ENCODE measurements around the gene EML6.

Gene EML6

GRCh38 chr2:54879032-54879431 is 155.6 kb downstream of the EML6 start:
- no peak for DNase-seq (ENCODE audit: low read depth in 2 of 2)

DNA sequence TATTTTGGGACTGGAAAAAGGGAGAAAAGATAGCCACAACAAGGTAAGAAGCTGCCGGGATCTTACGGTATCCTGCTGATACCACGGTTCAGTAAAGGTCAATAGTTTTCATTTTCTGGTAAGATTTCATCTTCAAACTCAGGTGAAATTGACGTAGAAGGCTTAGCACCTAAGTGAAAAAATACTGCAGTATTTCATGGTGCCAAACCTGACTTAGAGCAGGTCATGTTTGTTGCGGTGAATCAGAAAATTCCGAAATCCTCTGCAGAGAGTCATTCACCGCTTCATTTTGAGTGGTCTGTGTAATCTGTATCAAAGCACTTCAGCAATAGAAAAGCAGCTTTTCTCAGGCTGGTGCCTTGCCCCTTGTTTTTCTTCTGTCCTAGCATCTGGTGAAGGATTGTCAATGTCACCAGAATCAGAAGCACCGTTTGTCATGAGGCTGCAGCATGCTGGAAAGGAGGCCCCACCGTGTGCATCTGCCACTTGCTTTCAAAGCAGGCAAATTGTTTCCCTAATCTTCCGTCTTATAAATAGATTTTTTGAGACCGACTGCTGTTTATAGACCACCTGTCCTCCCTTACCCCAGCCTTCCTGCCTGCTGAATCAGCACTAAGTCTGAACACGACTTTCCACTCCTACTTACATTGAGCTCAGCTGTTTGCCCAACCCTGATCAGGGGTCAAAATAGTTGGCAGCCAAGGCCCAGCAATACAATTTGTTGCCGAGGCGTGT is 156.3 kb downstream of the EML6 start:
- no peak for DNase-seq (ENCODE audit: low read depth in 2 of 2)

DNA sequence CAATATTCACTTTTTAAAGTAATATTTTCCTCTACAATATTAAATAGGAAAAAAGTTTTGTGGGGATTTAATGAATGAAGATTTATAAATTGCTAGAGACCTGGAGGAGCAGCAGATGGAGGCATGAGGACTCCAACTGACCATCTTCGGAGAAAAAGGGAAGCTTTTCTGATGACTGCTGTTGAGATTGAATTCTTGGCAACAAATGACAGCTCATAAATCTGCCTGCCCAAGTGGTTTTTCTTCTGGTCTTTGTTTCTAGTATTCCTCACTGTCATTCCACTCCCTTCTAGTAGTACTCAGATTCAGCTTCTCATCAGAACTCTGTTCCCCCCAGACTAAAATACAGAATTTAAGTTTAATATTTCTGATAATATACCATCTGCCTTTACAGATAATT is 157.0 kb downstream of the EML6 start:
- no peak for DNase-seq (ENCODE audit: low read depth in 2 of 2)

DNA sequence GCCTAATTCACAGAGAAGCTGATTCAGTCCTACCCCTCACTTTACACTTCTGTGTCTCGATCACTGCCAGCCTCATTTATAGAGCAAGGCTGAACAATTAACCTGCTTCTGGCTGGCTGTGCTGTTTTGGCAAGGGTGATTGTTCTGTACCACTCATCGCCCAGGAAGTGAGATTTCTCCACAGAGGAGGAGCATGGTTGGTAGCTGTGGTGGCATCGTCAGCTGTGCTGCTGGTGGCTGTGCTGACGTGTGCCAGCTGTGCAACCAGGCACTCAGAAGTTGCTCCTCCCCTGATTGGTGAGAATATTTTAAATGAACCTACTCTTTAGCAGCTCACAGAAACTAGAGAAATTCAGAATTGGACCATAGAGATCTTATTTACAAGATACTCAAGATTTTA is 158.3 kb downstream of the EML6 start:
- no peak for DNase-seq (ENCODE audit: low read depth in 2 of 2)

DNA sequence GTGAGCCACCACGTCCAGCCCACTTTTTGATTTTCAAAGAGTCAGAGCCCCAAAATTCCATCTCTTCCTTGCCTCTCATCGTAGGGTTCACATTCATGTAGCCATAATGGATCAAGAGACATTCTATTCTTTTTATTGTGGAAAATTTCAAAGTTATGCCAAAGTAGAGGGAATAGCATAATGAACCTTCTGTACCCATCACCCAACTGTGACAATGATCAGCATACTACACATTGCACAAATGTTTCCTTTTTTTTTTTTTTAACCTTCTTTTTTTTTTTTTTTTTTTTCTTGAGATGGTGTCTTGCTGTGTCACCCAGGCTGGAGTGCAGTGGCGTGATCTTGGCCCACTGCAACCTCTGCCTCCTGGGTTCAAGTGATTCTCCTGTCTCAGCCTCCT is 162.4 kb downstream of the EML6 start:
- DNase-seq (ENCODE audit: low read depth in 2 of 2), result no peak

GRCh38 chr2:54887850-54888545 is 164.5 kb downstream of the EML6 start:
- no peak for DNase-seq (ENCODE audit: low read depth in 2 of 2)

DNA sequence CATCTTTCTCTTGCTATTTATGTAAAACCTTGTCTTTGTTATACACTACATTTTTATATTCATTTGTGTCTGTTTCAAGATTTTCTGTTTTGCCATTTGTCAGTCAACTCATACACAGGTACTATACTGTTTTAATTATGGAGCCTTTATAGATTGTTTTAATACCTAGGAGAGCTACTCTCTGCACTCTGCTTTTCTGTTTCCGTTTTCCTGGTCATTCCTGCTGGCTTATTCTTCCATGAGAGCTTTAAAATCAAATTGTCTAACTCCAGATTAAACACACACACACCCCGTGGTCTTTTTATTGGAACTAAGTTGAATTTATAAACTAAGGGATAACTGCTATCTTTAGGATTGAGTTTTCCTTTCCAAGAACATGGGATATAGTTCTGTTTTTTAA is 165.6 kb downstream of the EML6 start:
- no peak for DNase-seq (ENCODE audit: low read depth in 2 of 2)

GRCh38 chr2:54891909-54892308 is 168.4 kb downstream of the EML6 start:
- no peak for DNase-seq (ENCODE audit: low read depth in 2 of 2)

DNA sequence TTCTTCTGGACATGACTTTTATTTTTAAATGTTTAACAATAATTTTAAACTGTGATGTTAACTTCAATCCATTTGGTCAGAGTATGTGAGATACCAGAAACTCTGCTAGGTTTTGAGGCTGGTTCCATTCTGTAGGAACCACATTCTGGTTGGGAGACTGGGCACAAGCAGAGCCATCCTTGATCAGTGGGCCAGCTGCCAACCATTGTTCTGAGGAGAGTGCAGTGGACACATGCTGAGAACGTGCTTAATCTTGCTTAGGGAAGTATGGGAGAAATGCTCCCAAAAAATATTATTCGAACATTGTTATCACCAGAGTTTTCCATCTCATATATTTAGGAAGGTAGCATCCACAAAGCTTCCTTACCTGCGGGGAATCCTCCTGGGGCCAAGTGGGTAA is 171.0 kb downstream of the EML6 start:
- no peak for DNase-seq (ENCODE audit: low read depth in 2 of 2)

- DNase-seq (ENCODE audit: low read depth in 2 of 2), result no peak
Observed at GRCh38 chr2:54895730-54896129, 172.3 kb downstream of the EML6 start.

- DNase-seq (ENCODE audit: low read depth in 2 of 2), result no peak
Observed at GRCh38 chr2:54897420-54898310, 174.2 kb downstream of the EML6 start.

GRCh38 chr2:54898456-54899226 is 175.2 kb downstream of the EML6 start:
- no peak for DNase-seq (ENCODE audit: low read depth in 2 of 2)

- no peak for DNase-seq (ENCODE audit: low read depth in 2 of 2)
Observed at GRCh38 chr2:54899576-54900200, 176.2 kb downstream of the EML6 start.

- DNase-seq (ENCODE audit: low read depth in 2 of 2), result no peak
Observed at GRCh38 chr2:54901224-54901986, 177.9 kb downstream of the EML6 start.

DNA sequence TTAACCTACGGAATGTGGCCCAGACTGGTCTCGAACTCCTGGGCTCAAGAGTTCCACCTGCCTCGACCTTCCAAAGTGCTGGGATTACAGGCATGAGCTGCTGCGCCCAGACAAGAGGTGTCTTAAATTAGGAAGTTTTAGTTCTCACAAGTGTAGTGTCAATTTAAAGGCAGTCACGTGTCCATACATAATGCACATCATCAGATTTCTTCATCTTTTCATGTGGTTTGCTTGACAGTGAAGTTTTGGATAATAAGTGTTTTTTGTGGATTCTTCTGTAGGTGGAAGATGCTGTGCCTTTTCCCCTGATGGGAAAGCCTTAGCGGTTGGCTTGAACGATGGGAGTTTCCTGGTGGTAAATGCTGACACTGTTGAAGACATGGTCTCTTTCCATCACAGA is 179.3 kb downstream of the EML6 start:
- no peak for DNase-seq (ENCODE audit: low read depth in 2 of 2)

GRCh38 chr2:54903736-54904554 is 180.5 kb downstream of the EML6 start:
- peak; percentile 34 to 50 for DNase-seq (ENCODE audit: low read depth in 2 of 2)

- no peak for DNase-seq (ENCODE audit: low read depth in 2 of 2)
Observed at GRCh38 chr2:54904836-54905235, 181.4 kb downstream of the EML6 start.

DNA sequence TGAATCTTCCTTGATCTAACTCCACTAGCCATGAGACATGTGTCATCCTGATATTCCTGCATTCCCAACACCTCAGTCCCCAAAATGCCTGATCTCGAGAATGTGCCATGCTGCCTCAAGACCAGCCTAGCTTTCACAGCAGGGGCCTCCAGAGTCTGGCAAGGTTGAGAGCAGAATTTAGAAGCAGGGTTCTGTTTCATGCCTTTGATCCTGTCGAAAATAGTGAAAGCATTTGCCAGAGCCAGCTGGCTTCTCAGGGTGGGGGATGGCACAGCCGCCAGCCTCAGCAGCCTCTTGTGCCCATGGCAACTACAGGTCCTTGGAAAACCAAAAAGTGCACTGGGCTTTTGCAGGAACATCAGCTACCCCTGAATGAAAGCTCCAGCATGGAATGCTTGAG is 183.3 kb downstream of the EML6 start:
- DNase-seq (ENCODE audit: low read depth in 2 of 2), result no peak

DNA sequence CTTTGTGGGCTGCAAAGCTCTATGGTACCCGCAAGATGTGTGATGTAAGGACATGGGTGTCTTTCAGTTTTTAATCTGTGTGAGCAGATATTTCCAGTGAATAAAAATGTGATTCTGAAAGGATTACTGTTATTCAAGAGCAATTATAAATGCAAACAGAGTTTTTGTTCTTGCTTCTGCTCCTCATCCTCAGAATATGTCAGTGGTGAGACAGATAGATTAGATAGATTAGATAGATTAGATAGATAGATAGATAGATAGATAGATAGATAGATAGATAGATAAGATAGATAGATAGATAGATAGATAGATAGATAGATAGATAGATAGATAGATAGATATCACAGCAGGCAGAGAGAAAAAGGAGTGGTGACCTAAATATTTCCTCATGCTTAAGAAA is 184.2 kb downstream of the EML6 start:
- no peak for DNase-seq (ENCODE audit: low read depth in 2 of 2)

DNA sequence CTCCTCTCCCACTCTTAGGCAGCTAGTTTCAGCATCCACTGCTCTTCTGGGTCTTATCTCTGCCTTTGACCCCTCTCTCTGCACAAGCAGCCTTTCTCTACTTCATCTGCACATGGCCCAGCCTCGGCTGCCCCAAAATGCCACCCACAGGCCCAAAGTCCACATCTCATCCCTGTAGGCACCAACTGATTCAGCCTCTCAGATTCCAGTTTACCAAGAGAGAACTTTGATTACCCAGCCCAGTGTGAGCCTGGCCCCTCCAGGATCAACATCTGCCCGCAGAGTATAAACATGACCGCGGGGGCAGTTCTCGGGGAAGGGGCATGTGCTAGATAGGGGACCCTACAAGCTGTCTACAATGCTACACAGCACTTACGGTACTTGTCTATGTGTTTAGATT is 185.1 kb downstream of the EML6 start:
- DNase-seq (ENCODE audit: low read depth in 2 of 2), result no peak
